Subcutaneous abdominal adipose tissue (tissue), 5 donors: ENCODE measurements around the gene VPS39.

Source experiments
- H3K27ac ChIP-seq: one replicate; pipeline ENCODE4 v1.7.0; 2013; ENCODE audit warnings: low read depth, mild to moderate bottlenecking, inconsistent platforms, low read length, moderate library complexity
- H3K27me3 ChIP-seq, 5 donors: one replicate each; pipeline ENCODE4 v1.7.0; 2013; ENCODE audit warnings: low read length in 5 of 5, inconsistent platforms in 1 of 5; ENCODE audit not compliant: control insufficient read depth in 5 of 5, insufficient read depth in 4 of 5
- H3K36me3 ChIP-seq, 5 donors: one replicate each; pipeline ENCODE4 v1.7.0; 2013; ENCODE audit warnings: low read length in 5 of 5; ENCODE audit not compliant: control insufficient read depth in 5 of 5, insufficient read depth in 5 of 5
- H3K4me1 ChIP-seq, 5 donors: one replicate each; pipeline ENCODE4 v1.7.0; 2013; ENCODE audit warnings: low read length in 5 of 5, mild to moderate bottlenecking in 3 of 5, moderate library complexity in 1 of 5; ENCODE audit not compliant: control insufficient read depth in 5 of 5, insufficient read depth in 5 of 5
- H3K4me3 ChIP-seq, 5 donors: one replicate each; pipeline ENCODE4 v1.7.0; 2013; ENCODE audit warnings: low read length in 5 of 5, low read depth in 1 of 5
- H3K9ac ChIP-seq, 5 donors: one replicate each; pipeline ENCODE4 v1.7.0; 2013; ENCODE audit warnings: low read length in 5 of 5, mild to moderate bottlenecking in 4 of 5, moderate library complexity in 3 of 5
- H3K9me3 ChIP-seq, 5 donors: one replicate each; pipeline ENCODE4 v1.7.0; 2013; ENCODE audit warnings: low read length in 5 of 5; ENCODE audit not compliant: control insufficient read depth in 5 of 5
- donor health status: healthy.
- donor health status: healthy.
- donor health status: healthy.
- donor health status: healthy.
- donor health status: healthy.

VPS39 gene

GRCh38 chr15:42182961-42183360, 25.1 kb downstream of the VPS39 start:
- no peaks in the 10 kb centered on the region for H3K9me3 ChIP-seq
- H3K36me3 ChIP-seq: peaks cover 62 to 84% (median 72%) of the 10 kb centered on the region in 5 donors
- H3K9ac ChIP-seq: no peak overlapping the region
- H3K4me3 ChIP-seq: no peak overlapping the region
- H3K27ac ChIP-seq: no peak overlapping the region
- H3K27me3 ChIP-seq: no peaks in the 10 kb centered on the region
- peaks cover 0 to 7% (median 0%) of the 10 kb centered on the region in 5 donors for H3K4me1 ChIP-seq

GRCh38 chr15:42182328-42182886, 25.7 kb downstream of the VPS39 start:
- Histone ChIP-seq H3K36me3 (peaks cover 62 to 81% (median 70%) of the 10 kb centered on the region in 5 donors), H3K9me3 (no peaks in the 10 kb centered on the region), H3K9ac (no peak overlapping the region), H3K27ac (no peak overlapping the region), H3K4me3 (no peak overlapping the region), H3K27me3 (no peaks in the 10 kb centered on the region), H3K4me1 (peaks cover 0 to 7% (median 0%) of the 10 kb centered on the region in 5 donors)

DNA sequence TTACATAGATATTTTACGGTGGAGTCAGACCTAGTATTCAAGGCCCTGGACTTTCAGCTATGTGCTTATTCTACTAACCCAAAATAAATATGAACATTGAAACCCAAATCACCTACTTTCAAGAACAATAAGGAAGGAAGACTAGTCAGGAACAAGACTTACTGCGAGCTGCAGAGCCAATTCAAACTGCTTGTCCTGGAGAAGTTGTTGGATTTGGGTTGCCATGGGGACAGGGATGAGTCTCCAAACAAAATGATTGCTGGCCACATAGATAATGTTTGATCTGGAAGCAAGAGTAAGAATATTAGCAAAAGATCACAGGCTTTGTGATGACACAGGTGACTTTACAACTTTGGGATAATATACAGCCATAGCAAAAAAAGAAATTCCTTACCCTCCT, 30.0 kb downstream of the VPS39 start:
- Histone ChIP-seq H3K36me3 (peaks cover 47 to 77% (median 62%) of the 10 kb centered on the region in 5 donors), H3K27me3 (no peaks in the 10 kb centered on the region), H3K4me1 (peaks cover 0 to 9% (median 0%) of the 10 kb centered on the region in 5 donors)

DNA sequence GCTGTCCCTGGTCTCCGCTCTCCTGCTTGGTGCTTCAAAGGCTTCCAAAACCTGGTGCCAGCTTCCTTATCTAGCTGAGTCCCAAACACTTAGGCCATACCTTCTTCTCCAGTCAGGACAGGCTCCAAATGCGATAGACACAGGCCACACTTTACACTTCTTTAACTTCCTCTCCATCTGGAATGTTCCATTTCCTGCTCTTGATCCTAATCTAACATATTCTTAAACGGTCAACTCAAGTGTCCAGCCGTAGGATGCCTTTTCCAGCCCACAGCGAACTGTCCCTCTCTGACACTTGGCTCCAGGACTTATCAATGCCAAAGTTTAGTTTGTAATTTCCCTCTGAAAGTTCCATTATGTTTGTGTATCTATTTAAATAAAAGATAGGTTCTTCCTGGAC, 32.4 kb downstream of the VPS39 start:
- no peaks in the 10 kb centered on the region for H3K27me3 ChIP-seq
- H3K36me3 ChIP-seq: peaks cover 41 to 86% (median 71%) of the 10 kb centered on the region in 5 donors
- no peaks in the 10 kb centered on the region for H3K9me3 ChIP-seq
- no peak overlapping the region for H3K4me3 ChIP-seq
- H3K27ac ChIP-seq: peak overlapping the region; percentile 24
- H3K4me1 ChIP-seq: peaks cover 0 to 31% (median 0%) of the 10 kb centered on the region in 5 donors
- H3K9ac ChIP-seq: no peak overlapping the region

More for the DNA sequence above, 30.0 kb downstream of the VPS39 start:
- no peak overlapping the region for H3K27ac ChIP-seq
- no peak overlapping the region for H3K9ac ChIP-seq
- no peaks in the 10 kb centered on the region for H3K9me3 ChIP-seq
- no peak overlapping the region for H3K4me3 ChIP-seq

GRCh38 chr15:42172475-42172874, 35.6 kb downstream of the VPS39 start:
- Histone ChIP-seq H3K4me1 (peaks cover 0 to 31% (median 0%) of the 10 kb centered on the region in 5 donors), H3K36me3 (peaks cover 29 to 89% (median 72%) of the 10 kb centered on the region in 5 donors)

GRCh38 chr15:42171795-42172194, 36.3 kb downstream of the VPS39 start:
- Histone ChIP-seq H3K27ac (no peak overlapping the region), H3K4me3 (no peak overlapping the region), H3K36me3 (peaks cover 32 to 91% (median 72%) of the 10 kb centered on the region in 5 donors), H3K27me3 (no peaks in the 10 kb centered on the region), H3K9ac (no peak overlapping the region), H3K9me3 (no peaks in the 10 kb centered on the region), H3K4me1 (peaks cover 0 to 31% (median 0%) of the 10 kb centered on the region in 5 donors)

More at GRCh38 chr15:42172475-42172874, 35.6 kb downstream of the VPS39 start:
- H3K4me3 ChIP-seq: no peak overlapping the region
- H3K27ac ChIP-seq: no peak overlapping the region
- H3K9me3 ChIP-seq: no peaks in the 10 kb centered on the region
- peak overlapping the region in 1 of 5 donors; percentile 9 for H3K9ac ChIP-seq
- H3K27me3 ChIP-seq: no peaks in the 10 kb centered on the region

GRCh38 chr15:42171122-42171521, 37.0 kb downstream of the VPS39 start:
- H3K27me3 ChIP-seq: no peaks in the 10 kb centered on the region
- peaks cover 32 to 93% (median 76%) of the 10 kb centered on the region in 5 donors for H3K36me3 ChIP-seq
- no peaks in the 10 kb centered on the region for H3K9me3 ChIP-seq
- H3K27ac ChIP-seq: no peak overlapping the region
- H3K9ac ChIP-seq: no peak overlapping the region
- no peak overlapping the region for H3K4me3 ChIP-seq
- H3K4me1 ChIP-seq: peaks cover 0 to 31% (median 0%) of the 10 kb centered on the region in 5 donors

- H3K27me3 ChIP-seq: no peaks in the 10 kb centered on the region
- H3K36me3 ChIP-seq: peaks cover 25 to 97% (median 84%) of the 10 kb centered on the region in 5 donors
- H3K27ac ChIP-seq: no peak overlapping the region
- H3K4me3 ChIP-seq: no peak overlapping the region
- H3K9ac ChIP-seq: no peak overlapping the region
- peaks cover 0 to 5% (median 0%) of the 10 kb centered on the region in 5 donors for H3K4me1 ChIP-seq
- H3K9me3 ChIP-seq: no peaks in the 10 kb centered on the region
These were observed 41.7 kb downstream of the VPS39 start for GRCh38 chr15:42166225-42166940.

DNA sequence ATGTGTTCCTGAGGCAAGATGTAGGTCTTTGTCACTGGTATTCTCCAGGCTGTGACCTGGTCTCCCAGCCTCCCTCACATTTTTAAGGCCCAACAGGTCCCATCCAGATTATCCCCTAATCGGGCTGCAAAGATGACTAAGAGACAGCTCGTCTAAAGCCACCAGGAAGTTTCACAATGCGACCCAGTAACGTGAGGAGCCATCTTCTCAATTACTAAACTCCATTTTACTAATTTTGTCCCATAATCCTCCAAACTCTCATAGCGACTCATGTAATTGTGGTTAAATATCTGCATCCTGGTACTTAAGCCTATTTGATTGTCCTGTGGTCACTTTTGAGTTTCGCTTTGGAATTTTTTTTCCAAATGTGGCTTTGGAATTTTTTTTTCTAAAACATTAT, 43.0 kb downstream of the VPS39 start:
- Histone ChIP-seq H3K9me3 (no peaks in the 10 kb centered on the region), H3K9ac (no peak overlapping the region), H3K27ac (no peak overlapping the region)

GRCh38 chr15:42163947-42164550, 44.1 kb downstream of the VPS39 start:
- H3K36me3 ChIP-seq: peaks cover 23 to 100% (median 94%) of the 10 kb centered on the region in 5 donors
- no peaks in the 10 kb centered on the region for H3K27me3 ChIP-seq
- no peak overlapping the region for H3K27ac ChIP-seq
- no peak overlapping the region for H3K4me3 ChIP-seq
- no peak overlapping the region for H3K9ac ChIP-seq
- H3K4me1 ChIP-seq: no peaks in the 10 kb centered on the region
- no peaks in the 10 kb centered on the region for H3K9me3 ChIP-seq

More for the DNA sequence above, 43.0 kb downstream of the VPS39 start:
- Histone ChIP-seq H3K4me3 (no peak overlapping the region), H3K4me1 (no peaks in the 10 kb centered on the region), H3K27me3 (no peaks in the 10 kb centered on the region), H3K36me3 (peaks cover 28 to 99% (median 88%) of the 10 kb centered on the region in 5 donors)
